Keratinocyte (primary cell): ENCODE results near the gene TBC1D2.

Source experiments
- EZH2 ChIP-seq: IDR thresholded peaks from one replicate; pipeline ENCODE4 v1.6.1; 2012; ENCODE audit warnings: inconsistent platforms, mild to moderate bottlenecking, low read length, moderate library complexity
- TF ChIP-seq, protein P1 (sequence below), 3 experiments: IDR thresholded peaks in 1 of 3; conservative IDR thresholded peaks in 1 of 3; optimal IDR thresholded peaks in 1 of 3; 2 replicates in 2 of 3; 3 replicates in 1 of 3; pipeline versions ENCODE3 to v1.5.1; 2011; ENCODE audit warnings: low read length in 3 of 3, mild to moderate bottlenecking in 3 of 3, moderate library complexity in 2 of 3, control low read depth in 1 of 3, inconsistent platforms in 1 of 3; ENCODE audit not compliant: insufficient read depth in 2 of 3; ENCODE audit errors: extremely low read depth in 1 of 3

DNA sequence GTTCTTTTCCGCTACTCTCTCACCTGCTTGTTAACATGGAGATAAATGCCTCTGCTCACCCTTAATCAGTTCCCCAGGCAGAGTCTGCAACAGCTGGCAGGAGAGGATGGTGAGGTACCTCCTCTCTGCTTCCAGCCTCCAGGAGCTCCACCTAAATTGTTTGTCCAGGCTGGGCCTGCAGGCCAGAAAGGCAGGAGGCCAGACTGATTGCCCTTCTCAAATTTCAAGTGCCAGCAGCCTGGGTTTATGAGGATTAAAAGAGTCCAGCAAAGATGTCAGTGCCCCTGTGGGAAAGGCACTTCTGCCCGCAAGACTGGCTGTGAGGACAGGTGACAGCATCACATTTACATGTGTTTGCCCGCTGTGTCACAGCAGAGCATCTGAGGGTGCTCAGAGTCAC is 82.8 kb downstream of the TBC1D2 start:
- no peak for TF ChIP-seq EZH2
- TF ChIP-seq, protein P1, sequence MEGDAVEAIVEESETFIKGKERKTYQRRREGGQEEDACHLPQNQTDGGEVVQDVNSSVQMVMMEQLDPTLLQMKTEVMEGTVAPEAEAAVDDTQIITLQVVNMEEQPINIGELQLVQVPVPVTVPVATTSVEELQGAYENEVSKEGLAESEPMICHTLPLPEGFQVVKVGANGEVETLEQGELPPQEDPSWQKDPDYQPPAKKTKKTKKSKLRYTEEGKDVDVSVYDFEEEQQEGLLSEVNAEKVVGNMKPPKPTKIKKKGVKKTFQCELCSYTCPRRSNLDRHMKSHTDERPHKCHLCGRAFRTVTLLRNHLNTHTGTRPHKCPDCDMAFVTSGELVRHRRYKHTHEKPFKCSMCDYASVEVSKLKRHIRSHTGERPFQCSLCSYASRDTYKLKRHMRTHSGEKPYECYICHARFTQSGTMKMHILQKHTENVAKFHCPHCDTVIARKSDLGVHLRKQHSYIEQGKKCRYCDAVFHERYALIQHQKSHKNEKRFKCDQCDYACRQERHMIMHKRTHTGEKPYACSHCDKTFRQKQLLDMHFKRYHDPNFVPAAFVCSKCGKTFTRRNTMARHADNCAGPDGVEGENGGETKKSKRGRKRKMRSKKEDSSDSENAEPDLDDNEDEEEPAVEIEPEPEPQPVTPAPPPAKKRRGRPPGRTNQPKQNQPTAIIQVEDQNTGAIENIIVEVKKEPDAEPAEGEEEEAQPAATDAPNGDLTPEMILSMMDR (optimal IDR thresholded peaks at IDR 0.05 in 1 of 3, IDR thresholded peaks at IDR 0.05 in 1 of 3, conservative IDR thresholded peaks at IDR 0.05 in 1 of 3; ENCODE audit: extremely low read depth in 1 of 3, insufficient read depth in 2 of 3, low read length in 3 of 3), result no peak
